ENCODE measurements around the gene ABCA4.

Gene ABCA4

GRCh38 chr1:93979718-93980319 lies 141.1 kb downstream of the ABCA4 start:
- TF ChIP-seq CTCF (IDR thresholded peaks at IDR 0.05; ENCODE audit: low read depth, low read length, missing control alignments) = no peak
- no peaks in the 10 kb centered on the region for H3K36me3 ChIP-seq (replicated peaks)
- H3K27ac ChIP-seq = no peak overlapping the region
- in situ Hi-C loops (cut with HindIII; ENCODE audit: low pct_ligation_motif_present, low sequenced_read_pairs) = no loop called here
- DNase-seq = no peak
- H3K27me3 ChIP-seq (replicated peaks) = no peaks in the 10 kb centered on the region
- H3K4me3 ChIP-seq (ENCODE audit: low read depth, low read length) = no peak overlapping the region

- Histone ChIP-seq H3K27me3 (replicated peaks) (no peaks in the 10 kb centered on the region), H3K4me3 (ENCODE audit: low read depth, low read length) (no peak overlapping the region), H3K27ac (no peak overlapping the region), H3K36me3 (replicated peaks) (no peaks in the 10 kb centered on the region)
- in situ Hi-C loops (cut with HindIII; ENCODE audit: low pct_ligation_motif_present, low sequenced_read_pairs) = no loop called here
- TF ChIP-seq CTCF (IDR thresholded peaks at IDR 0.05; ENCODE audit: low read depth, low read length, missing control alignments) = no peak
- DNase-seq = no peak
Observed at GRCh38 chr1:93979040-93979717, 141.8 kb downstream of the ABCA4 start.

- DNase-seq = peak; percentile 63
- no peak overlapping the region for H3K27ac ChIP-seq
- H3K27me3 ChIP-seq (replicated peaks) = no peaks in the 10 kb centered on the region
- no peaks in the 10 kb centered on the region for H3K36me3 ChIP-seq (replicated peaks)
- TF ChIP-seq CTCF (IDR thresholded peaks at IDR 0.05; ENCODE audit: low read depth, low read length, missing control alignments) = no peak
- in situ Hi-C loops (cut with HindIII; ENCODE audit: low pct_ligation_motif_present, low sequenced_read_pairs) = no loop called here
- no peak overlapping the region for H3K4me3 ChIP-seq (ENCODE audit: low read depth, low read length)
Observed at GRCh38 chr1:93977598-93977945, 143.4 kb downstream of the ABCA4 start.

GRCh38 chr1:93976711-93977597 lies 144.0 kb downstream of the ABCA4 start:
- in situ Hi-C loops (cut with HindIII; ENCODE audit: low pct_ligation_motif_present, low sequenced_read_pairs) = no loop called here
- Histone ChIP-seq H3K36me3 (replicated peaks) (no peaks in the 10 kb centered on the region), H3K4me3 (ENCODE audit: low read depth, low read length) (no peak overlapping the region), H3K27me3 (replicated peaks) (no peaks in the 10 kb centered on the region), H3K27ac (no peak overlapping the region)
- DNase-seq = no peak
- no peak for TF ChIP-seq CTCF (IDR thresholded peaks at IDR 0.05; ENCODE audit: low read depth, low read length, missing control alignments)

- in situ Hi-C loops (cut with HindIII; ENCODE audit: low pct_ligation_motif_present, low sequenced_read_pairs) = no loop called here
- Histone ChIP-seq H3K36me3 (replicated peaks) (no peaks in the 10 kb centered on the region), H3K27me3 (replicated peaks) (no peaks in the 10 kb centered on the region), H3K27ac (no peak overlapping the region), H3K4me3 (ENCODE audit: low read depth, low read length) (no peak overlapping the region)
- TF ChIP-seq CTCF (IDR thresholded peaks at IDR 0.05; ENCODE audit: low read depth, low read length, missing control alignments) = no peak
- DNase-seq = no peak
Observed at GRCh38 chr1:93976291-93976690, 144.7 kb downstream of the ABCA4 start.
